Stimulated activated naive CD8-positive, alpha-beta T cell treated with anti-CD3 and anti-CD28 coated beads, Interleukin-15, Interleukin-2, amounts not matched to agents 100 ng/mL and 50 ng/mL, for 24 hours (primary cell): Measurements from ENCODE around the gene FGF4.

ENCODE experiments used
- H3K27ac Mint-ChIP-seq: one replicate; pipeline ENCODE4 v1.8.0; 2021; ENCODE audit warnings: mild to moderate bottlenecking, mixed read lengths
- H3K27me3 Mint-ChIP-seq: one replicate; pipeline ENCODE4 v1.8.0; 2021; ENCODE audit warnings: mixed read lengths
- H3K36me3 Mint-ChIP-seq: one replicate; pipeline ENCODE4 v1.8.0; 2021; ENCODE audit warnings: low read depth, mixed read lengths
- H3K4me1 Mint-ChIP-seq: one replicate; pipeline ENCODE4 v1.8.0; 2021; ENCODE audit warnings: low read depth, mixed read lengths
- H3K4me3 Mint-ChIP-seq: one replicate; pipeline ENCODE4 v1.8.0; 2021; ENCODE audit warnings: mild to moderate bottlenecking, mixed read lengths
- H3K9me3 Mint-ChIP-seq: one replicate; pipeline ENCODE4 v1.8.0; 2021; ENCODE audit warnings: mixed read lengths

The FGF4 gene

GRCh38 chr11:69799097-69799496, 24.0 kb upstream of the FGF4 start:
- Mint-ChIP-seq H3K4me3 (no peak overlapping the region), H3K27ac (no peak overlapping the region), H3K4me1 (no peaks in the 10 kb centered on the region), H3K36me3 (no peaks in the 10 kb centered on the region), H3K9me3 (no peaks in the 10 kb centered on the region), H3K27me3 (peaks cover 4% of the 10 kb centered on the region)

GRCh38 chr11:69797737-69798528, 22.8 kb upstream of the FGF4 start:
- Mint-ChIP-seq H3K27me3 (peaks cover 4% of the 10 kb centered on the region), H3K4me3 (no peak overlapping the region), H3K9me3 (no peaks in the 10 kb centered on the region), H3K27ac (no peak overlapping the region), H3K36me3 (no peaks in the 10 kb centered on the region), H3K4me1 (no peaks in the 10 kb centered on the region)

- H3K27ac Mint-ChIP-seq, result no peak overlapping the region
- H3K9me3 Mint-ChIP-seq, result no peaks in the 10 kb centered on the region
- H3K4me3 Mint-ChIP-seq, result no peak overlapping the region
- no peaks in the 10 kb centered on the region for H3K27me3 Mint-ChIP-seq
- no peaks in the 10 kb centered on the region for H3K4me1 Mint-ChIP-seq
- H3K36me3 Mint-ChIP-seq, result no peaks in the 10 kb centered on the region
Measured at GRCh38 chr11:69797156-69797555, 22.0 kb upstream of the FGF4 start.

- Mint-ChIP-seq H3K36me3 (no peaks in the 10 kb centered on the region), H3K4me3 (no peak overlapping the region), H3K9me3 (no peaks in the 10 kb centered on the region), H3K27ac (no peak overlapping the region), H3K4me1 (no peaks in the 10 kb centered on the region), H3K27me3 (no peaks in the 10 kb centered on the region)
Measured at GRCh38 chr11:69796063-69796462, 20.9 kb upstream of the FGF4 start.

- Mint-ChIP-seq H3K9me3 (no peaks in the 10 kb centered on the region), H3K4me1 (no peaks in the 10 kb centered on the region), H3K4me3 (no peak overlapping the region), H3K36me3 (no peaks in the 10 kb centered on the region), H3K27me3 (no peaks in the 10 kb centered on the region), H3K27ac (no peak overlapping the region)
Measured at GRCh38 chr11:69791276-69792180, 16.4 kb upstream of the FGF4 start.

DNA sequence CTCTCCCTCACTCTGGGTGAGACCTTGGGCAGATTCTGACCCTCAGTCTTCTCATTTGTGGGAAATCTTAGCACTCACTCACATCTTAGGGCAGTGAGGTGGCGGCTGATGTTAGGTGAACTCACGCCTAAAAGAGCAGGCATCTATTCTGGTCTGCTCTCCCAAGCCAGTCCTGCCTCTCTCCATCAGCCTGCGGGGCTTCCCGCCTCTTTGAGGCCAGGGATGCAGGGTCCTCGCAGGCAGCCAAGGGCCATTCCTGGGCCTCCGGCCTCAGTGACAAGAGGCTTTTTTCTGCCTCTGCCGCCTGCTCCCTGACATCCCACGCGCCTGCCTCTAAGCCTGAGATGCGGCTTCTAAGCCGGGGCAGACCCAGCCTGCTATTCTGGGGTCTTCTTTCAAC, 13.8 kb upstream of the FGF4 start:
- Mint-ChIP-seq H3K27ac (no peak overlapping the region), H3K27me3 (no peaks in the 10 kb centered on the region), H3K36me3 (no peaks in the 10 kb centered on the region), H3K4me1 (no peaks in the 10 kb centered on the region), H3K9me3 (no peaks in the 10 kb centered on the region), H3K4me3 (no peak overlapping the region)

DNA sequence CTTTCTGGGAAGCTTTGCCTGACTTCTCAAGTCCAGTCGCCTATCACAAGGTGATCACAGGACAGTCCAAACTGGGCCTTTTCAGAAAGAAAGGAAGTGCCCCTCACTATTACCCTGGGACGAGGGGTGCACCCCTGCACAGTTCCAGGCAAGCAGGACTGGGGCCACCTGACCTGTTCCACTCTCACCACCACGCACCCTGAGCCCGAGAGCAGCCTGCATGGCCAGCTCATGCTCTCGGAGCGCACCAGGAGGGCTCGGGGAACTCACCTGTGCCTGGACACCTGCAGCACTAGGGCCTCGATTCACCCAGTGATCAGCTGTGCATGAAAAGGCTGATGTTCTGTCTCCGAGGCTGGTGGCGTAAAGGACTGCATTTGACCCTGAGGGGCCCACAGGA, 12.8 kb upstream of the FGF4 start:
- no peaks in the 10 kb centered on the region for H3K9me3 Mint-ChIP-seq
- H3K4me3 Mint-ChIP-seq, result no peak overlapping the region
- H3K27me3 Mint-ChIP-seq, result peaks cover 2% of the 10 kb centered on the region
- H3K36me3 Mint-ChIP-seq, result no peaks in the 10 kb centered on the region
- H3K4me1 Mint-ChIP-seq, result no peaks in the 10 kb centered on the region
- no peak overlapping the region for H3K27ac Mint-ChIP-seq

- no peak overlapping the region for H3K4me3 Mint-ChIP-seq
- H3K27ac Mint-ChIP-seq, result no peak overlapping the region
- H3K4me1 Mint-ChIP-seq, result no peaks in the 10 kb centered on the region
Measured at GRCh38 chr11:69787457-69787856, 12.3 kb upstream of the FGF4 start.

DNA sequence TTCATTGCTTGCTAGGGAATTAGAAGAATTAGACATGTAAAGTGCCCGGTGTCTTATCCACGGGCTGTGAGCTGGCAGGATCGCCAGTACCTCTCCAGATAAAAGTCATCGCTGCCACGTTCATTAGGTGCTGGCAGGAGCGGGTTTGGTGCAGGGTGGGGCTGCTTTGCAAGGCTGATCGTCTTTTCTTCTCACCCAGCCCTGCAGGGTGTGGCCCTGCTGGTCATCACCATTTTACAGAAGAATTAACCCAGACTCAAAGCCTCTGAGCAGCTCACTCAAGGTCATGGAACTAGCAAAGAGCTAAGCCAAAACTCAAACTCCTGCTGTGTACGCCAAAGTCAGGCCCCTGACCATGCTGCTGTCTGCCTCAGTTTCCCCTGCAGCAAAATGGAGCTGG, 6.1 kb upstream of the FGF4 start:
- Mint-ChIP-seq H3K36me3 (no peaks in the 10 kb centered on the region), H3K27me3 (peaks cover 29% of the 10 kb centered on the region), H3K4me3 (no peak overlapping the region), H3K9me3 (no peaks in the 10 kb centered on the region), H3K4me1 (no peaks in the 10 kb centered on the region), H3K27ac (no peak overlapping the region)

More at GRCh38 chr11:69787457-69787856, 12.3 kb upstream of the FGF4 start:
- H3K27me3 Mint-ChIP-seq, result peaks cover 4% of the 10 kb centered on the region
- no peaks in the 10 kb centered on the region for H3K36me3 Mint-ChIP-seq
- H3K9me3 Mint-ChIP-seq, result no peaks in the 10 kb centered on the region

DNA sequence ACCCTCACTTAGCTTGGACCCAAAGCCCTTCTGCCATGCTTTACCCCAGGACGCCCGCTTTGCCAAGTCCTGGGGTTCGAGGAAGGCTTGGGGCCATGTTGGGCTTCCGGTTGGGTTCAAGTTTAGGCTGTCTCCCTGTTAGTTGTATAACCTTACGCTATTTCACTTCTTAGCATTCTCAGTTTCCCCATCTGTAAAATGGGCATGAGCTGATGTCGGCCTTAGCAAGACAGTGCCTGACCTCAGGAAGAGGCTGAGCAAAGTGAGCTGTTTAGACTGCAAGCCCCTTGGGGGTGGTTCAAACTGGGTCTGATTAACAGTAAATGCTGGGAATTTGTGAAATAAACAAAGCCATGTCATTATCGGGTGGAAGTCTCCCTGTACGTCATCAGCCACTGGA, 3.2 kb upstream of the FGF4 start:
- Mint-ChIP-seq H3K36me3 (no peaks in the 10 kb centered on the region), H3K4me3 (no peak overlapping the region), H3K9me3 (no peaks in the 10 kb centered on the region), H3K4me1 (no peaks in the 10 kb centered on the region), H3K27me3 (peaks cover 41% of the 10 kb centered on the region), H3K27ac (no peak overlapping the region)

GRCh38 chr11:69774354-69775162, 583 bp downstream of the FGF4 start:
- Mint-ChIP-seq H3K27ac (no peak overlapping the region), H3K4me1 (no peaks in the 10 kb centered on the region), H3K36me3 (no peaks in the 10 kb centered on the region), H3K4me3 (no peak overlapping the region), H3K9me3 (no peaks in the 10 kb centered on the region), H3K27me3 (peaks cover 58% of the 10 kb centered on the region)

DNA sequence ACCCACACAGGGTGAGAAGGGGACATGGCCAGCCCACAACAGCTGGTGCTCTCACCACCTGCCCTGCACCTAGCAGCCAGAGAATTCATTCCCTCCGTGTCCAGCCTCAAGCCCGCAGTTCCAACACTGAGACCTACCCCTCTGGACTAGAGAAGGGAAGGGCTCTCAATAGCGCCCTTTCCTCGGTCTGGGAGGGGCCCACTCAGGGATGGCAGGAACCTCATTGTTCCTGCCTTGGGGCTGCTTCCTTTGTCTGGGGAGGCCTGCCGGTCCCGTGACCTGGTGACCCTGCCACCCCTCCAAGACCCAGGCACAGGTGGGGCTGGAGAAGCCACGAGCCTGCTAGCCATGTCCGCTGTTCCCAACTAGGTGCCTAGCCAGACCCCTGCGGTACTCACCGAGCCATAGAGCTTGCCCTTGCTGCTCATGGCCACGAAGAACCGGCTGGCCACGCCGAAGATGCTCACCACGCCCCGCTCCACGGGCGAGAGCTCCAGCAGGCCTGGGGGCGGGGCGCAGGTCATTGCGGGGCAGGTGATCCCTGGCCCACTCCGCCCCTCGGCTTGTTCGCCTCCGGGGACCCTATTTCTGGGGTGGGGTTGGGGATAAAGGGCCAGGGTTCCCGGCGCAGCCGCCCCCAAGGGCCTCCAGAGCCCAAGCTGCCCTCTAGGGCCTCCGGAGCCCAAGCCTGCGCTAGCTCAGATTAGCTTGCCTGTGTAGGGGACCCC, 1.4 kb downstream of the FGF4 start:
- H3K36me3 Mint-ChIP-seq, result no peaks in the 10 kb centered on the region
- peaks cover 58% of the 10 kb centered on the region for H3K27me3 Mint-ChIP-seq
- no peaks in the 10 kb centered on the region for H3K4me1 Mint-ChIP-seq
- H3K9me3 Mint-ChIP-seq, result no peaks in the 10 kb centered on the region
- no peak overlapping the region for H3K27ac Mint-ChIP-seq
- no peak overlapping the region for H3K4me3 Mint-ChIP-seq

DNA sequence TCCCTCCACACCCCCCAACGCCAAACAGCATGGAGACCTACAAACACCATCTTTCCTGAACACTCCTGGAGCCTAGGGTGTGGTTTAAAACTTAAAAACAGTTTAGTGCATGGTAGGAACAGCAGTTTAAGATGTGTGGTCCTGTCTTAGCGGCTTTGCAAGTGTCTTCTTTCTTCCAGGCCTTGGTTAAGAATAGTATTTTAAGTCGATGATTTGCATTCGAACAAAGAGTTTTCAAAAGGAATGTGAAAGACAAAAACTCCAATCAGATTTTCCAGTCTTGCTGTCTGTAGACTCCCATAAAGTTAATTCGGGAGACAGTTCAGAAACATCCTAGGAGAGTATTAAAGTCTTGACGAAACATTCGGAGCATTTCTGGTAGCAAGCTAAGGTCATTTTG, 3.7 kb downstream of the FGF4 start:
- Mint-ChIP-seq H3K27me3 (peaks cover 43% of the 10 kb centered on the region), H3K9me3 (no peaks in the 10 kb centered on the region), H3K4me1 (no peaks in the 10 kb centered on the region), H3K4me3 (no peak overlapping the region), H3K27ac (no peak overlapping the region), H3K36me3 (no peaks in the 10 kb centered on the region)

DNA sequence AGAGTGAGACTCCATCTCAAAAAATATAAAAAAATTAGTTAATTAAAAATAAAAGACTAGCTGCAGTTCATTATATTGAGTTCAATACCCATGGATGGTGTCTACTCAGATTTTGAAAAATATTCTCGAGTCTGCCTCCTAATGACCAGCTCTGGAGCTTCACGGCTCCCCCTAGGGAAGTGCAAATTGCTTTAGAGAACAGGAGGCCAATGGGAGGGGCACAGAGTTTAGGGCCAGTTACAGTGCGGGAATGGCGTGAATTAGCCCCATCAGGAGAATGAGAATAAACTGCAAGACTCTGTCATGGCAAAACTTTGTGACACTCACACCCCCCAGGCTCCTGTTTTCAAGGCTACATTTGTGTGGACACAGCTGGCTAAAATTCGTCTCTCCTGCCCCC, 4.6 kb downstream of the FGF4 start:
- no peaks in the 10 kb centered on the region for H3K9me3 Mint-ChIP-seq

More for the DNA sequence above, 4.6 kb downstream of the FGF4 start:
- Mint-ChIP-seq H3K27ac (no peak overlapping the region), H3K27me3 (peaks cover 36% of the 10 kb centered on the region), H3K36me3 (no peaks in the 10 kb centered on the region), H3K4me3 (no peak overlapping the region), H3K4me1 (no peaks in the 10 kb centered on the region)
